ENCODE results near the gene PARD3B. TPM values are rescaled to one million over a fixed set of nuclear protein-coding genes. Genes with fewer than 3 reads are reported as not detected.

PARD3B gene
- total and polyA plus RNA-seq, 2 experiments from 2014 or later, result 4.3 to 8.5 TPM

DNA sequence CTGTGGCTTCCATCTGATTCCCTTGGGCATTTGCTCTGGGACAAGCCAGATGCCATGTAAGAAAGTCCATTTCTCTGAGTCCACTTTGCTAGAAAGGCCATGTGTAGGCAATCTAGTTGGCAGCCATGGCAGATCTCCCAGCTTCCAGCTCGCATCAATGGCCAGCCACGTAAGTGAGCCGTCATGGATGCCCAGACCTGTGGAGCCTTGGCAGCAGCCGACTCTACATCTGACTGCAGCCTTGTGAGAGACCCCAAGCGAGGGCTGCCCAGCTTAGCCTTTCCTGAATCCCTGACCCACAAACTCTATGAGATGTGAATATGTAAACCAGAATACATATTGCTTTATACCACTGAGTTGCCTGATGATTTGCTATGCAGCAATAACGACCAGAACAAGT is 533.5 kb downstream of the PARD3B start:
- Histone ChIP-seq H3K36me3 (no peaks in the 10 kb centered on the region), H3K9me3 (ENCODE audit: low read depth) (no peaks in the 10 kb centered on the region), H3K4me3 (no peak overlapping the region), H3K27me3 (no peaks in the 10 kb centered on the region), H3K4me1 (ENCODE audit: low read depth) (peaks cover 4% of the 10 kb centered on the region), H3K27ac (no peak overlapping the region)
- DNase-seq (ENCODE audit: low read depth in 1 of 2, low spot score in 1 of 2), result no peak
- TF ChIP-seq, protein P1, sequence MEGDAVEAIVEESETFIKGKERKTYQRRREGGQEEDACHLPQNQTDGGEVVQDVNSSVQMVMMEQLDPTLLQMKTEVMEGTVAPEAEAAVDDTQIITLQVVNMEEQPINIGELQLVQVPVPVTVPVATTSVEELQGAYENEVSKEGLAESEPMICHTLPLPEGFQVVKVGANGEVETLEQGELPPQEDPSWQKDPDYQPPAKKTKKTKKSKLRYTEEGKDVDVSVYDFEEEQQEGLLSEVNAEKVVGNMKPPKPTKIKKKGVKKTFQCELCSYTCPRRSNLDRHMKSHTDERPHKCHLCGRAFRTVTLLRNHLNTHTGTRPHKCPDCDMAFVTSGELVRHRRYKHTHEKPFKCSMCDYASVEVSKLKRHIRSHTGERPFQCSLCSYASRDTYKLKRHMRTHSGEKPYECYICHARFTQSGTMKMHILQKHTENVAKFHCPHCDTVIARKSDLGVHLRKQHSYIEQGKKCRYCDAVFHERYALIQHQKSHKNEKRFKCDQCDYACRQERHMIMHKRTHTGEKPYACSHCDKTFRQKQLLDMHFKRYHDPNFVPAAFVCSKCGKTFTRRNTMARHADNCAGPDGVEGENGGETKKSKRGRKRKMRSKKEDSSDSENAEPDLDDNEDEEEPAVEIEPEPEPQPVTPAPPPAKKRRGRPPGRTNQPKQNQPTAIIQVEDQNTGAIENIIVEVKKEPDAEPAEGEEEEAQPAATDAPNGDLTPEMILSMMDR (IDR thresholded peaks at IDR 0.05; ENCODE audit: low read depth, low read length), result no peak

DNA sequence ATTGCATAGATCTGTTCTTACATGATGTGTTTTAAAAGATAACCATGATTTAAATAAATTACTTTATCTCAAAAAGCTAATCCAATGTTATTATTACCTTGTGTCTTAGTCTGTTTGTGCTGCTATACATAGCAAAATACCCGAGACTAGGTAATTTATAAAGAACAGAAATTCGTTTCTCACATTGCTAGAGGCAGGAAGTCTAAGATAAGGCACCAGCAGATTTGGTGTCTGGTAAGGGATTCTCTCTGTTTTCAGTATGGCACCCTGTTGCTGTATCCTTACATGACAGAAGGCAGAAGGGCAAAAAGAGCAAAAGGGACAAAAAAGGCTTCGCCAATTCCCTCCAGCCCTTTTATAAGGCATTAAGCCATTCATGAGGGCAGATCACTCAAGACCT is 533.9 kb downstream of the PARD3B start:
- TF ChIP-seq, protein P1 (IDR thresholded peaks at IDR 0.05; ENCODE audit: low read depth, low read length), result no peak
- H3K36me3 ChIP-seq, result no peaks in the 10 kb centered on the region
- H3K27ac ChIP-seq, result no peak overlapping the region
- no peak overlapping the region for H3K4me3 ChIP-seq
- DNase-seq (ENCODE audit: low read depth in 1 of 2, low spot score in 1 of 2), result no peak
- no peaks in the 10 kb centered on the region for H3K27me3 ChIP-seq
- H3K4me1 ChIP-seq (ENCODE audit: low read depth), result peaks cover 4% of the 10 kb centered on the region
- no peaks in the 10 kb centered on the region for H3K9me3 ChIP-seq (ENCODE audit: low read depth)

DNA sequence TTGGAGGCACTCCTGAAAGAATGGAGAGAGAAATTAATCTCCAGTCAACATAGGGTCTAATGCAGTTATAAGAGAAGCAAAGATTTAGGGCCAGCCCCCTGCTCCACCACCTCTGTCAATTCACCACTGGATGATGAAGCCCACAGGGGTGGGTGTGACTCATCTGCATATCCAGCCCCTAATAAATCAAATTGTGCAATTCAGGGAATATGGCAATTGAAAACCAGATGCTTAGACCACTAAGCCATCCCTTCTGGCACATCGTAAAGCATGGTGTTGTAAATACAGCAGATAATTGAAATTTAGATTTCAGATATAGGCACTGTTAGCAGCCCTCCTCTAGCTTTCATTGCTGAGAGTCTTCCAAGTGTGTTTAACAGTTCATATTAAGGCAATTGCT is 541.4 kb downstream of the PARD3B start:
- H3K27me3 ChIP-seq, result no peaks in the 10 kb centered on the region
- H3K9me3 ChIP-seq (ENCODE audit: low read depth), result no peaks in the 10 kb centered on the region
- DNase-seq (ENCODE audit: low read depth in 1 of 2, low spot score in 1 of 2), result no peak
- TF ChIP-seq, protein P1 (IDR thresholded peaks at IDR 0.05; ENCODE audit: low read depth, low read length), result no peak
- no peak overlapping the region for H3K4me3 ChIP-seq
- no peaks in the 10 kb centered on the region for H3K36me3 ChIP-seq
- peaks cover 15% of the 10 kb centered on the region for H3K4me1 ChIP-seq (ENCODE audit: low read depth)
- no peak overlapping the region for H3K27ac ChIP-seq

DNA sequence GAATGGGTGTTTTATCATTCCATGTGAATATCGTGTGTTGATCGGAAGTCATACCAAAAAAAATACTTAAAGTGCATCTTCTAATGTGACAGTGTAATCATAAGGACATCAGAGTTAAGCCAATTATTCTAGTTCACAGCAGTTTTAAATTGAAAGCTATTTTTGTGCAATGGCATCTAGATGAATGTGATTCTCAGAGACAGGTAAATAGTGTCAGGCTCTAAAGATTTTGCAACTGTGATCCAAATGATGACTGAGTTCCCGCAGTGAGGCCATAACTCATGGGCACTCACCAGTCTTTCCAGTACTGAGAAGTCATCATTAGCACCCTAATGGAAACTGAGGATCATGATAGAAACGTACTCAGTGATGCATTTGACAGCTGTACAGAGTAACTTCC is 542.6 kb downstream of the PARD3B start:
- H3K27ac ChIP-seq, result no peak overlapping the region
- TF ChIP-seq, protein P1 (IDR thresholded peaks at IDR 0.05; ENCODE audit: low read depth, low read length), result no peak
- H3K27me3 ChIP-seq, result no peaks in the 10 kb centered on the region
- H3K9me3 ChIP-seq (ENCODE audit: low read depth), result no peaks in the 10 kb centered on the region
- peaks cover 19% of the 10 kb centered on the region for H3K4me1 ChIP-seq (ENCODE audit: low read depth)
- no peak for DNase-seq (ENCODE audit: low read depth in 1 of 2, low spot score in 1 of 2)
- H3K36me3 ChIP-seq, result no peaks in the 10 kb centered on the region
- no peak overlapping the region for H3K4me3 ChIP-seq

DNA sequence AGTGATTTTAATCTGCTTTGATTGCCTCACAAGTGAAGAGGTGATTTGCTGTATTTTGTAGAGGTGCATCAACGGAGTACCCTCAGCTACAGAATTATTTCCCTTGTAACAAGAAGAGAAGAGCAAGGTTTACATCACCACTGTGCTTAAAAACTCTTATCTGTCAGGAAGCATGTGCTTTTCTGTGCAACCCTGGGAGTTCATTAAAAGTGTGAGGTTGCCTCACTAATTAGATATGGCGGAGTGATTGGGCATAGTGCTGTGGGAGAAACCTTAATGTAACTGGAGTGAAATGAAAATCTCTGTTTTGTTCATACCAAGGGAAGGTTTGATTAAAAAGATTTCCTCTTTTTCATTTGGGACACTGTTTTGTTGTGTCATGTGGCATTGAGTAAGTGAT is 544.7 kb downstream of the PARD3B start:
- H3K36me3 ChIP-seq, result no peaks in the 10 kb centered on the region
- H3K4me3 ChIP-seq, result no peak overlapping the region
- TF ChIP-seq, protein P1 (IDR thresholded peaks at IDR 0.05; ENCODE audit: low read depth, low read length), result no peak
- H3K27ac ChIP-seq, result peak overlapping the region; percentile 51
- H3K9me3 ChIP-seq (ENCODE audit: low read depth), result no peaks in the 10 kb centered on the region
- peaks cover 26% of the 10 kb centered on the region for H3K4me1 ChIP-seq (ENCODE audit: low read depth)
- H3K27me3 ChIP-seq, result no peaks in the 10 kb centered on the region
- DNase-seq (ENCODE audit: low read depth in 1 of 2, low spot score in 1 of 2), result peak in 1 of 2 donors; percentile 9

DNA sequence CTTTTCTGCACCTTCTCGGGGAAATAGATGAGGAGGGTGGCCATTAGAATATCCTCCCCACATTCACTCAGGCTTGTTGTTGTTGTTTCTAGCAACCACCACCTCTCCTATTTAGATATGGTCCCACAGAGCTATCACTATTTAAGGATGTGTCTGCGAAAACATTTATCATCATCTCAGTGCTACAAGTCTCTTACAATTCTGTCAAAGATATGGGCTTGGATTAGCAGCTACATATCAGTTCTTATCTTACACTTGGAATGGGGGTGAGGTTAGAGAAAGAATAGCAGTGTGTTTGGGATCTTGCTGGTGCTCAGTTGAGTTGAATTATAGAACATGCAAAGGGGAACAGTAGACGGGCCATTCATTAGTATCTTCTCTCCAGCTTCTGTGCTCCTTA is 546.1 kb downstream of the PARD3B start:
- peak overlapping the region; percentile 4 for H3K27ac ChIP-seq
- H3K4me3 ChIP-seq, result no peak overlapping the region
- H3K9me3 ChIP-seq (ENCODE audit: low read depth), result no peaks in the 10 kb centered on the region
- no peak for DNase-seq (ENCODE audit: low read depth in 1 of 2, low spot score in 1 of 2)
- no peaks in the 10 kb centered on the region for H3K36me3 ChIP-seq
- peaks cover 35% of the 10 kb centered on the region for H3K4me1 ChIP-seq (ENCODE audit: low read depth)
- H3K27me3 ChIP-seq, result no peaks in the 10 kb centered on the region
- TF ChIP-seq, protein P1 (IDR thresholded peaks at IDR 0.05; ENCODE audit: low read depth, low read length), result no peak
